Measurements from ENCODE around the gene PRDX2. TPM values are rescaled to one million over a fixed set of nuclear protein-coding genes. Genes with fewer than 3 reads are reported as not detected.
"Not testable (repeated sequence)": the region's sequence is repeated elsewhere in the genome, so short reads cannot be mapped to it uniquely, and the experiment has no call there.

Gene PRDX2
- total and polyA plus RNA-seq, 2 of the 4 experiments (the other 2 are of a cell fraction): 371 to 378 TPM

DNA sequence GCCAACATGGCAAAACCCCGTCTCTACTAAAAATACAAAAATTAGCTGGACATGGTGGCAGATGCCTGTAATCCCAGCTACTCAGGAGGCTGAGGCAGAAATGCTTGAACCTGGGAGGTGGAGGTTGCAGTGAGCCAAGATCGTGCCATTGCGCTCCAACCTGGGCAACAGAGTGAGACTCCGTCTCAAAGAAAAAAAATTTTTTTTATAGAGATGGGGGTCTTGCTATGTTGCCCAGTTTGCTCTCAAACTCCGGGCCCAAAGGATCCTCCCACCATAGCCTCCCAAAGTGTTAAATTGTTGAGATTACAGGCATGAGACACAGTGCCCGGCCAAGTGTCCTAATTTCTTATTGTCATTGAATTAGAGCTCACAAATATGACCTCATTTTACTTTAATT is 15.6 kb upstream of the PRDX2 start:
- H3K27me3 ChIP-seq (ENCODE audit: control insufficient read depth, insufficient read depth, low read length); H3K9ac ChIP-seq (ENCODE audit: low read depth, low read length); H3K23ac ChIP-seq (ENCODE audit: low read depth, low read length); H3K79me1 ChIP-seq (ENCODE audit: low read depth in 1 of 2, low read length in 2 of 2); H3K9me1 ChIP-seq (ENCODE audit: insufficient read depth, low read length); H3K27ac ChIP-seq (ENCODE audit: insufficient read depth, low read length); H2AK9ac ChIP-seq (replicated peaks; ENCODE audit: low read depth, low read length, poor library complexity); H3K9me3 ChIP-seq (ENCODE audit: control insufficient read depth, insufficient read depth, low read length); H3K36me3 ChIP-seq (ENCODE audit: control insufficient read depth, insufficient read depth, low read length); H3K4me3 ChIP-seq (ENCODE audit: insufficient read depth, low read depth, low read length); H2AFZ ChIP-seq (replicated peaks; ENCODE audit: low read length, poor library complexity); H2AK5ac ChIP-seq (ENCODE audit: low read depth, low read length); CTCF ChIA-PET; in situ Hi-C loops (cut with MboI; ENCODE audit: low sequenced_read_pairs); H4K20me1 ChIP-seq (ENCODE audit: insufficient read depth, low read length); H3K18ac ChIP-seq (ENCODE audit: low read depth, low read length); H3K4me1 ChIP-seq (ENCODE audit: control insufficient read depth, insufficient read depth, low read length); POLR2A ChIA-PET (ENCODE audit: unreplicated experiment); H3K4ac ChIP-seq (ENCODE audit: low read depth, low read length); intact Hi-C loops (cut with micrococcal nuclease); dilution Hi-C loops (cut with HindIII; ENCODE audit: low sequenced_read_pairs, unreplicated experiment); H2BK20ac ChIP-seq (ENCODE audit: low read depth, low read length); H4K5ac ChIP-seq (ENCODE audit: low read depth, low read length); H2BK120ac ChIP-seq (ENCODE audit: low read depth, low read length); ATAC-seq (ENCODE audit: low read depth); H4K8ac ChIP-seq (ENCODE audit: low read depth in 2 of 2, low read length in 2 of 2); H3K14ac ChIP-seq (replicated peaks; ENCODE audit: low read depth, low read length); H3K56ac ChIP-seq (ENCODE audit: extremely low read depth, insufficient read depth, low read length); H2BK5ac ChIP-seq (ENCODE audit: low read depth, low read length, poor library complexity, severe bottlenecking); DNase-seq; H3K4me2 ChIP-seq (ENCODE audit: low read depth, low read length); BruUV-seq (replicated peaks); H2BK15ac ChIP-seq (ENCODE audit: low read depth, low read length); H4K91ac ChIP-seq (ENCODE audit: insufficient read depth, low read depth, low read length): not testable (repeated sequence)
- no CpG with 5 or more reads among the region's 6 CpGs for WGBS, 2 experiments (ENCODE audit: extremely low coverage in 2 of 2, insufficient read length in 1 of 2)
